HL-60 (cell line): ENCODE data around the gene SORCS2.

Experiments used
- CTCF ChIP-seq: IDR thresholded peaks from one replicate; pipeline ENCODE4 v1.5.1; 2011; ENCODE audit warnings: low read length, control low read depth, inconsistent platforms; ENCODE audit not compliant: insufficient read depth
- GABPA ChIP-seq: IDR thresholded peaks from 2 replicates; pipeline ENCODE4 v1.6.1; 2012; ENCODE audit warnings: low read depth
- POLR2AphosphoS5 ChIP-seq: IDR thresholded peaks from 2 replicates; pipeline ENCODE4 v1.6.1; 2012; ENCODE audit warnings: low read depth

DNA sequence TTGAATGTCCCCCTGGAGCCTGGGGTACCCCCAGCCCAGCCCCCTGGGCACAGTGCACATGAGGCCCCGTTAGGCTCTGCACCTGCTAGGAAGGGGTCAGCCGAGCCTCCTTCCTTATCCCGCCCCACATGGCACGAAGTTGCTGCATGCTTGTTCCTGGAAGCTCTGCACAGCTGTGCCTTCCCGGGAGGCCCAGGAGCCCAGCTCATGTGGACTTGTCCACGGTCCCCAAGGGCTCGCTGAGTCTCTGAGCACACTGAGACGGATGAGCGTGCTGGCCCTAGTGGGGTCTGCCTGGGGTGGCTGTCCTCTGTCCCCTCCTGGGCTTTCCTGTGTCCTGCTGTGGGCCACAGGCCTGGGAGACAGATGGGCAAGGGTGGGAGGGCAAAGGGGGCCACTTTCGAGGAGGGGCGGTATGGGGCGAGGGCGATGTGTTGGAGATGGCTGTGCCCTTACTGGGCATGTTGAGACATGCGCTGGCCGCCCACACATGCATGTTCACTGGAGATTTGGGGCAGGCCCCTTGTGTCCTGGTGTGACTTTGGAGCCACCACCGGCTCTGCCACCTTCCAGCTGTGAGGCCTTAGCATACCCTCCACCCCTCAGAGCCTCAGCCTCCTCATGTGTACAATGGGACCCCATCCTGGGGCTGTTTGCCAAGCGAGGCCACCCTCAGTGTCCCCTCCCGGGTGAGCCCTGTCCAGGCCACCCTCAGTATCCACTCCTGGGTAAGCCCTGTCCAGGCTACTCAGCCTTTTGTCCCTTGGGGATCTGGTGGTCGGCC, 509.7 kb downstream of the SORCS2 start:
- TF ChIP-seq GABPA (no peak), CTCF (no peak), POLR2AphosphoS5 (no peak)
